GM21576 (cell line): ENCODE results near the gene AHSP.
"Not testable (repeated sequence)": the region's sequence is repeated elsewhere in the genome, so short reads cannot be mapped to it uniquely, and the experiment has no call there.

Experiments
- ATAC-seq: cut with Tn5 transposase; IDR thresholded peaks from one replicate; pipeline ENCODE4 v1.9.1; 2021; ENCODE audit warnings: mild to moderate bottlenecking, moderate library complexity; ENCODE audit not compliant: unreplicated experiment

AHSP gene

DNA sequence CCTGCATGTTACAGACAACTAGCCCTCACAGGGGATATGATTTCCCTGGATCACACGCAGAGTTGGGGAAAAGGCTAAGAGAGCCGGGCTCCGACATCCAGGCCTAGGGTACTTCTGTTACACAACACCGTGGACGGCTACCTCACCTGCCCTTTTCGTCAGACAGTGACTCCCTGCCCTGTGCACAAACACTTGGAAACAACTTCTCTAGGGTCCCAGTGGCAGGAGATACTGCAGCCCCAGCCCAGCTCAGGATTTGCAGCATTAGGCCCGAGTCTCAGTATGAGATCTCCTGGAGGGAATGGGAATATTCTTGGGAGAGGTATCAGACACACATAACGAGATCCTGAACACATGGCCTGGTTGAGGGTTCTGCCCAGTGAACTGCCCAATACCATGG, 27.8 kb upstream of the AHSP start:
- no peak for ATAC-seq

DNA sequence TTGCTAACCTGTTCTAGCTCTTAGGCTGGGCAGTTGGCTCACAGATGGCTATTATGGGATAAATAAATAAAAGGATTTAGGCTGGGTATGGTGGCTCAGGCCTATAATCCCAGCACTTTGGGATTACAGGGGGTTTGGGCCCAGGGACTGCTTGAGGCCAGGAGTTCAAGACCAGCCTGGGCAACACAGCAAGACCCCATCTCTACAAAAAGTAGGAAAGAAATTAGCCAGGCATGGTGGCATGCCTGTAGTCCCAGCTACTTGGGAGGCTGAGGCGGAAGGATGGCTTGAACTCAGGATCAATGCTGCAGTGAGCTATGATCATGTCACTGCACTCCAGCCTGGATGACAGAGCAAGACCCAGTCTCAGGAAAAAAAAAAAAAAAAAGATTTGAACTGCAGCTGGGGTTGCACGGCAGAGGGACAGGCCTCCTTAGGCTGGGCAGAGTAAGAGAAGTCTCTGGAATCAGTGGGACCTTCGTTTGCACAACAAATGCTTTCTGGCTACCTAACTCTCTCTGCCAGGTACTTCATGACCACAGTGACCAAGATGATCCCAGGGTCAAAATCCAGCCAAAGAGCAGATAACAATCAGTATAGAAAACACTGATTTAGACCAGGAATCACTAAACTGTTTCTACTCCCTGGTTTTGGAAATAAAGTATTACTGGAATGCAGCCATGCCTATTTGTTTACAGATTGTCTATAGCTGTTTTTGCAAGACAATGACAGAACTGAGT, 26.3 kb upstream of the AHSP start:
- ATAC-seq = no peak

DNA sequence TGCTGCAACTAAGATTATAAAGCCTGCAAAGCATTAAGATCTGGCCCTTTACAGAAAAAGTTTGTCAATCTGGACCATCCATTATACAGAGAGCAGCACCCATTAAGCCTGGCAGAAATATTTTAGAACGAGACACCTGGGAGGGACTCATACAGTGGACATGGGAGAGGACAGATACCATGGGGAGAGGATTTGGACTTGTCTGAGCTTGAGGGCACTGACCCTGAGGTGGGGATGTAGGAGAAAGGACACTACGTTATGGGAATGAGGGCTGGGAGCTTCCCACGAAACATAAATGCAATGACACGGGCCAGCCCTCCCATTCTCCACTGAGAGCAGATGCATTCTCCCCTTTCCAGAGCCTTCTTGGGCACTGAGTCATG, 25.7 kb upstream of the AHSP start:
- no peak for ATAC-seq

DNA sequence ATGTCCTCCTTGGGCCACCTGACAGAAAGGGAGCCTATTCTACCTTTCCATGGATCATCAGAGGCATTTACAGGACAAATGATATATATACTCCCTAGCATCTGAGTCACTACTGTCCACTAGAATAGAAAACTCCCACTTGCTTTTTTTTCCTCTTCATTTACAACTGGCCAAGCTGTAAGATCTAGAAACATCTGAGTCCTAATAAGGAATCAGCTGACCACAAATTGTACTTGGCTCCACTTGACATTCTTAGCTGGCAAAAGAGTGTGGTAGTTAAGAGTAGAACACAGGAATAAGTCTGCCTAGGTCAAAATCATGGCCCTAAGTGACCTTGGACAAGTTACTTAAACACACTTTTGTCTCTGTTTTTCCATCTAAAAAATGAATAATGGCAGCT, 24.7 kb upstream of the AHSP start:
- no peak for ATAC-seq

DNA sequence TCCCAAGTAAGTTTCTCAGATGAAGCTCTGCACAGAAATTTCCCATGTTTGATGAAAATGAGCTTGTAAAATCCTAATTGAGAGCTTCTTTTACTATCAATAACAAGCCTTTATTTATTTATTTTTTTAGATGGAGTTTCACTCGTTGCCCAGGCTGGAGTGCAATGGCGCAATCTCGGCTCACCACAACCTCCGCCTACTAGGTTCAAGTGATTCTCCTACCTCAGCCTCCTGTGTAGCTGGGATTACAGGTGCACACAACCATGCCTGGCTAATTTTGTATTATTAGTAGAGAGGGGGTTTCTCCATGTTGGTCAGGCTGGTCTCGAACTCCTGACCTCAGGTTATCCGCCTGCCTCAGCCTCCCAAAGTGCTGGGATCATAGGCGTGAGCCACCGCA, 24.1 kb upstream of the AHSP start:
- ATAC-seq = not testable (repeated sequence)

DNA sequence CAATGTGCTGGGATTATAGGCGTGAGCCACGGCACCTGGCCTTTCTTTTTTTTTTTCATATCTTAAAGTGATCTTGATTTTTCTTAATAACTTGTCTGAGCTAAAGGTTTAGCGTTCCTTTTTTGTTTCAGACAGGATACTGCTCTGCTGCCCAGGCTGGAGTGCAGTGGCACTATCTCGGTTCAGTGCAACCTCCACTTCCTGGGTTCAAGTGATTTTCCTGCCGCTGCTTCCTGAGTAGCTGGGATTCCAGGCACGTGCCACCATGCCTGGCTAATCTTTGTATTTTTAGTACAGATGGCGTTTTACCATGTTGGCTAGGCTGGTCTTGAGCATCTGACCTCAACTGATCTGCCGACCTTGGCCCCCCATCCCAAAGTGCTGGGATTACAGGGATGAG, 23.5 kb upstream of the AHSP start:
- no peak for ATAC-seq

DNA sequence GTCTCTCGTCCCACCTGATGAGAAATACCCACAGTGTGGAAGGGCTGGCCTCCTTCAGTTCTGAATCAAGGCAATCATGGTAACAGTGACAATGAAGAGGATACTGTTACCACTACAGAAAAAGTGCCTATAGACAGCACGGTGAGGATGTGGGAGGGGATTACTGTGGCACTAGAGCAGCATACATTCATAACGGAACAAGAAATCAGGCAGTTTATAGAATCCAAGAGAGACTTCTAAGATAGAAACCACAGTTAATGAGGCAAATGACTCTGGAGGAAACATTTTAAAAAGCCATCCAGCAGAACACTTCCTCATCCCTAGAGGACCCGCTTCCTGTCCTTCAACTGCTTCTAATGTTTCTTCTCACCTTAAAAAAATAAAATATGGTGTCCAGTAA, 22.2 kb upstream of the AHSP start:
- ATAC-seq = peak; percentile 49

DNA sequence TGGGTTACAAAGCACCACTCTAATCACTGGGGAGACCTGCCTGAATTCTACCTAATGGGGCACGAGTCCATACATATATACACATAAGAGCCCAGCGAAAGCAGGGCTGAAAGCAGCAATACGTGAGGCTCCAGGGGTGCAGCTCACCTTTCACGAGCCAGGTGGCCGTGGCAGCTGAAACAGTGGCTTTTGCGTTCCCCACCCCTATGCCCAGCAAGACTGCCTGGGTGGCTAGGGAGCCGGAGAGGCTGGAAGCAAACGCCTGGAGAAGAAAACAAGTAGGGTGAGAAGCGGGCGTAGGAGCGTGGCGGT, 20.1 kb upstream of the AHSP start:
- peak; percentile 3 for ATAC-seq

DNA sequence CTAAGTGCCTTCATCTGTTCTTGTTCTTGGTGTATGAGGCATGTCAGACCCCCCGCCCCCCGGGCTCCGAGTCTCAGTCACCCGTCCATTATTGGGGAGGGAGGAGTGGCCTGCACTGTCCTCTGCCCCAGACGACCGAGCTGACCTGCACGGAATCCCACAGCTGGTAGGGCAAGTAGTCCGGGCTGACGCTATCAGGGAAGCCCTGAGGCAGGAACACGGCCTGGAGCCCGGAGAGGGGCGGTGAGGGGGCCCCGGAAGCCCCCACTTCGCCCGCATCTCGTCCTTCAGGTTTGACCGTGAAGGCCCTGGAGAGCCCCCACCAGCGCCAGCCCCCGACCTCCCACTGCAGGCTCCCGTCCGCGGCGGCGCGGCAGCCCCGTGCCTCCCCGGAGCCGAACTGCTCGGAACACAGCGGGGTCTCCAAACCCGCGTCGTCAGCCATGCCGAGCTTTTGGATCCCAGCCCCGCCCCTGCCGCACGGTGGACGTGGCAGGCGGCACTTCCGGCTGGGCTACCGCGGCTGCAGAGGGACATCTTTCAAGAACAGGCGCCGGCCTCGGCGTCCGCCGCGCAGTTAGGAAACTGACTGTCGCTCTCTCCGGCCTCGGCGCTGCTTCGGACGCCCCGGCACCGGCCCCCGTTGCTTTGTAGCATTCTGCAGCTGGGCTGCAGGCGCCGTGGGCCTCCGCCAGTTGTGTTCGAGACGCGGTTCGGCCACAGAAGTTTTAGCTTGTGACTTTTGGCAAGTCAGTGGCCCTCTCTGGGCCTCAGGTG, 19.6 kb upstream of the AHSP start, which contains the start of gene RUSF1:
RUSF1 (minus strand) TSS at position 463 of the 777 bp plus-strand sequence; CDS start at position 445, 18 bp downstream.
- ATAC-seq = peak; percentile 84

DNA sequence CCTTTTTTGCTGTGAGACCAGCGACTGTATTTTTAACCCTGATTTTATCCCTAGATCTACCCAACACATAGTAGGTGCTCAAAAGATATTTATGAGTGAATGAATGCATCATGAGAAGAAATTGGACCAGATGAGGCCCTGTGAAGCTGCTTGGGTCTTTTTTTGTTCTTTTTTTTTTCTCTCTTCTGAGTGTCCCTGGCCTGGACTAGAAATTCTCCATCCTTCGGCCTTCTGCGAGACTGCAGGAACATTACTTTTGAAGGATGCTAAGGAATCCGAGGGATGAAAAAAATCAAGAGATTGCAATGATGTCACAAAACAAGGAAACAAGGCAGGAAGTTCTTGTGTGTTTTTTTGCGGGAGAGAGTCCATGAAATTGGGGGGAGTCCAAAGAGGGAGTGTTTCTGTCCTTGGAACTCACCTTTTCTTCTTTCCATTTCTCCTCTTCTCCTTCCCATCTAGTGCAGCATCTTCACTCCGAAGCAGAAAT, 18.9 kb upstream of the AHSP start:
- no peak for ATAC-seq

DNA sequence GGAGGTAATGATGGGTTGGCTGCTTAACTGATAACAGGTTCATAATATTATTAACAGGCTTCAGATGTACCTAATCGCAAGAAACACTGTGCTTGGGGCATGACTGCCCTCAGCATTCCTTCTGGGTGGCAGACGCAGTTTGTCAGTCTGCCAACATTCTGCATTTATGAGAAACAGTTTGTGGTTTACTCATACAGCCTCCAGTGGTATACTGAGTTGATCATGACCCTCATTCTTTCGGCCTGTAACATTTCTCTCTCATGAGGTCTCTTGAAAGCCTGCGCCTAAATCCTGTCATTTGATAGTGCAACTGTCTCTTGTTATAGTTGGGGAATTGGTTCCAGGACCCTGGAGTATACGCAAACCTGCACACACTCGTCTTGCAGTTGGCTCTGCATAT, 14.6 kb upstream of the AHSP start:
- no peak for ATAC-seq

DNA sequence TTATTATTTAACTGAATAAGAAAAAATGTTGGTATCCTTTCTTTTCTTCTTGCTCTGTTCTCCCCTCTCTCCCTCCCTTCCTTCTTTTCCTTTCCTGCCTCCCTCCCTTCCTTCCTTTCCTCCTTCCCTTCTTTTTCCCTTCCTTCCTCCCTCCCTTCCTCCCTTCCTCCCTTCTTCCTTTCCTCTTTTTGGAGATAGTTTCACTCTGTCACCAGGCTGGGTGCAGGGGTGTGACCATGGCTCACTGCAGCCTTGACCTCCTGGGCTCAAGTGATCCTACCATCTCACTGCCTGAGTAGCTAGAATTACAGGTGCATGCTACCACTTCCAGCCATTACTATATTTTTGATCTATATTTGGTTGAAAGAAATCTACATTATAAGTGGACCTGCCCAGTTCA, 13.8 kb upstream of the AHSP start:
- ATAC-seq = no peak

DNA sequence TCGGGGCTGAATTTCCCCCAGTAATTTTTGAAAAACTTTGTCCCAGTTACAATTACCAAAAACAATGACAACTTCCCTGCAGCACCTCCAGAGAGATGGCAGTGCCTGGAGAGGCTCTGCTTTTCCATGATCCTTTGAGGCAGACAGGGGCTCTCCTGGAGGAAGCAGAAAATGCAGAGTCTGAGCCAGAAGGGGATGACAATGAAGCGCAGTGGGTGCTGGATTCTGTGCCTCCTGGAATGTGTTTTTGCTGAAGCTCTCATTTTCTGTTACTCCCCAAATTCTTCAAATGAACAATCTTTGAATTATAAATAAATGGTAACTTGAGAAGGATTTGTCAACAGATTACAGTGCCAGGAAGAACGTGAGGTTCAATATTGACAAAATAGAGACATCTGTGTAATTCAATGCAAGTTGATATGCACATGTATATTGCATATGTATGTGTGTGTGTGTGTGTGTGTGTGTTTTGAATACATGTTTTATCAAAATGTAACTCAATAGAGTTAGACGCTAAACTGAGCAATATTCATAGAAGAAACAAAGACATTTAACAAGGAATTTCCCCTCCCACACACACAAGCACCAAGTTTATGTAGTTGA, 9.8 kb upstream of the AHSP start:
- no peak for ATAC-seq

DNA sequence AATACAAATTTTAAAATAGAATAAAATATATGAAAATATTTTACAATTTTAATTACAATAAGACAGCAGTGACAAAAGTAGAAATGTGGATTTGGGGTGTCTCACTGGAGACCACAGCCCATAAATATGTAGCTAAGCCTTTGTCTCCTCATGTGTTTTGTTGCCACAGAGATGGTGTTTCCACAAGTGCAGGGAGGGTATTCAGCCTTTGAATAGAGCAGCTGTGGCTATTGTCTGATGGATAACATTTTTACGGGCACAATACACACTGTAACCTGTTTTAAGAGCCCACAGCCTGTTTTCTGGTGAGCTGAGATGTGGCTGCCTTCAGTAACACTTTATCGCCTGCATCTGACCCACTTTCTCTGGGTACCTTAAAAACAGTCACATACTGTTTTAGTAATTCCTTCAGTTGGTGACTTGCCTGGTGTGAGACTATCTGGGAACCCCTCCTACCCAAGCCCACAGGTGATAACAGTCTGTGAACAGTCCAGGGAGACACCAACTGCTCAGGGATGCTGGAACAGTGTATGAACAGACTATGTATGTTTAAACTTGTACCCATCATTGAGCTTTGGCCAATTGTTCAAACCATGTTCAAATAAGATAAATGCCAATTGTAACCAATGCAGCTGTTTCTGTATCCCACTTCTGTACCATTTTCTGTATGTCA, 7.8 kb upstream of the AHSP start:
- no peak for ATAC-seq

DNA sequence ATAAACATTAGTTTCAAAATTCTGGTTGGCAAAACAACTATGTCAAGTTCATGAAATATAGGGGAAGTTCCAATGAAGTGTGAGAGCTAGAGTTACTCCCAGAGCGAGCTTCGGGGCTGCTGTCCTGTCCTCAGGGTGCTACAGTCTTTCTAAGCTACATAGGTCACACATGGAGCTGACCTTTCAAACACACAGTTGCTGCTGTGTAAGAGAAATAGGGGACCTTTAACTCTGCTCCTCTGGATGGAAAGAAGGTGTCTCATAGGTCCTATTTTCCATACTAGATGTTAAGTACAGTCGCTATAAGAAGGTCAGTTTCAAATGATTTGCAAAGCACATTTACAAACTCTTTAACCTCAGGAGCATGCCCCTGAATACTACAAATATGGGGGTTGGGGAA, 6.3 kb upstream of the AHSP start:
- ATAC-seq = no peak

DNA sequence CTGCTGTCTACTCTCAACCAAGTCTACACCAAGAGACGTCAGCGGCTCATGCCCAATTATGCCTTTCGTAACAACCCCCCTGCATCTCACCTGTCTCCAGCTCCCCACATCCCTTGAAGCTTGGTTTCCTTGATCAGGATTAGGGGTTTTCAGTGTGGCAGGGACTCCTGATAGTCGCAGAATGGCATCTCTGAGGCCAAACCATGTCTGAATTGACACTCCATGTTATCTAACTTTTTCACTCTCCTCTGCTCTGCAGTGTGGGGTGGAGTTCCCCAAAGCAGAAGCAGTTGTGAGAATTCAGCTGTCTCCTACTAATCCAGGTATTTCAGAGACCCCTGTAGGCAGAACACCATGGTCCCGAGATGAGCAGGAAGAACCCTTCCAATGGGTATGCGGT, 5.6 kb upstream of the AHSP start:
- no peak for ATAC-seq

DNA sequence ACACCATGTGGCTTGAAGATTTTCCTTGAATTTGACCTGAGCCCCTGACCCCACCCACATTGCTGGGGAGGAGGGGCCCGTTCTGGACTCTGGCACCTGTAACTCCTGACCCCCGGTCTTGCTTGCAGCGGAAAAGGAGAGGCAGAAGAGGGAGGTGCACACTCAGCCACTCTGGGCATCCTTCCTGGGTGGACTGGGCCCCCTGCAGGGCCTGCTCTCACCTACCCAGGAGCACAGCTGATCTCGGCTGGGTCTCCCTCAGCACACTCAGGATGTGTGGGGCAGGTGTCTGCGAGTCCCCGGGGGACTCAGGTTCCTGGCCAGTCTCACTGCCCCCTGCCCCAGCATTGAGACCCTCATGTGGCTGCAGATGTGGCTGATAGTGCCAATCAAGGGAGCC, 3.9 kb upstream of the AHSP start:
- ATAC-seq = not testable (repeated sequence)

DNA sequence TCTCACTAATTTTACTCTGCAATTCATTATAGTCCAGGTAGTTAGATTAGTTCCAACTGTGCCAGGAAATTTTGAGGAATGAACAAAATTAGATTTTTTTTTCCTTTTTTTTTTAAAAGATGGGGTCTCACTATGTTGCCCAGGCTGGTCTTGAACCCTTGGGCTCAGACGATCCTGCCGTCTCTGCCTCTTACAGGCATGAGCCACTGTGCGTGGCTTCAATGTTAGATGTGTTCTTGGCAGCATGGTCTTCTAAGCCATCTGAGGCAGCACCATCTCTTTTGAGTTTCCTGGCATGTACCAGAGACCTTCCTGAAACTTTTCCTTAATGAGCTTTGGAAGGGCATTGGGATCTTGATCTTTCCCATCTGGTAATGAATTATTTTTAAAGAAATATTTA, 2.6 kb upstream of the AHSP start:
- no peak for ATAC-seq

DNA sequence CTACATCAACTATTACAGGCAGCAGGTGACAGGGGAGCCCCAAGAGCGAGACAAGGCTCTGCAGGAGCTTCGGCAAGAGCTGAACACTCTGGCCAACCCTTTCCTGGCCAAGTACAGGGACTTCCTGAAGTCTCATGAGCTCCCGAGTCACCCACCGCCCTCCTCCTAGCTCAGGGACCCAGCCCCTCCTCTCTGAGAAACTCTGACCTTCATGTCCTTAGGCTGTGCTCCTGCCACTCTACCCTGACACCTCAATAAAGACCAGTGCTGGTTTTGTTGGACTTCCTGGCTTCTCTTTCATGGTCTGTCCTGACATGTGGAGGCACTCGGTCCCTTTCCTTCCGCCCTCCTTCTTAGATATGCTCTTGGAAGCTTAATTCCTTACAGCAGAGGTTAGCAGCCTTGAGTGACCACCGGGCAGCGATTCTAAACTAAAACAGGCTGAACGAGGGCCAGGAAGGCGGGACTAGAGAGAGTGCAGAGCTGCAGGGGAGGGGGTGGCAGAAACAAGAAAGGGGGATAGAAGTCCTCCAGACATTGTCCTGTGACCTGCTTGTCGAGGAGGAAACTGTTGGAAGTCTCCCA, 915 bp downstream of the AHSP start:
- no peak for ATAC-seq

DNA sequence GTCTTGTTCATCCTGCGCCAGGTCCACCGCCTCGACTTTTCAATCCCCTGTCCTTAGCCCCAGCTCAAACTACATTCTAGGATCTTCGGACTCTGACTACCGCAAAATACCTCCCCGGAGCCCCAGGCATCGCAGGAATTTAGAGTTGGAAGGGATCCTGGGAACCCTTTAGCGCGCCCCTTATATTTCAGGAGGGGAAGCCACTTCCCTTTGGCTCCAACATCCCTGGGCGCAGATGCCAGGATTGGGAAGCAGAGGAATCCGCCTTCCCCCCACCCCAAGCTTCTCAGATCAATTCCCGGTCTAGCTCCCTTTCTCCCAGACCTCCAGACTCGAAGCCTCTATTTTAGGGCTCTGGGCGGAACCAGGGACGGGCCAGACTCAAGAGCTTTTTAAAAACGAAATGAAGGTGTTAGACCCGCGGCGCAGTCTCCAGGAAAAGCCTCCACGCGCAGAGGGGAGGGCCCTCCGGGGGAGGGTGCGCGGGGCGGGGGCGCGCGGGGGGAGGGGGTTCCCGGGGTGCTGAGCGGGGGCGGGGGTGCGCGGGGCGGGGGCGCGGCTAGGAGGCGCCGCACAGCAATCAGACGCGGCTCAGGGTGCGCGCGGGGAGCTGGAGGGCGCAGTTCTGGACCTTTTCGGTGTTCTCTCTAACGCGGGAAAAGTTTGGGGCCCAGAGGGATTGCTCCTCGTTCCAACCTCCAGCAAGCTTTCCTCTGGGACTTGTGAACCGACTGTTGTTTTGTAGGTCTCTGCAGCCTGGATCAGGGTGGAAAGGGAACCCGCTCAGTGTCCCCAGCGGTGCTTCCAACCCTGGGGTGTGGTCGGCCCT, 1.6 kb downstream of the AHSP start:
- no peak for ATAC-seq
